SU-DHL-6 (cell line): Measurements from ENCODE around the gene DCTPP1.

Experiments used
- H2AFZ ChIP-seq: fragments of 200-600 bp; sonication (generic); 2 replicates; pipeline ENCODE4 v1.6.1; 2014; ENCODE audit warnings: low read depth, mild to moderate bottlenecking, moderate library complexity, mixed read lengths, antibody characterized with exemption, low read length; ENCODE audit not compliant: severe bottlenecking
- H3F3A ChIP-seq: fragments of 200-600 bp; shearing (Covaris generic); 2 replicates; pipeline ENCODE4 v1.6.0; 2016; ENCODE audit warnings: antibody characterized with exemption, mild to moderate bottlenecking; ENCODE audit not compliant: insufficient read depth
- H3K27ac ChIP-seq: fragments of 200-600 bp; sonication (generic); 2 replicates; pipeline ENCODE4 v1.5.1; 2016; ENCODE audit warnings: low read depth, mild to moderate bottlenecking, low read length, moderate library complexity, mixed read lengths
- H3K27me3 ChIP-seq: fragments of 200-600 bp; sonication (generic), shearing (Covaris generic); 2 replicates; pipeline ENCODE4 v1.6.0; 2014; ENCODE audit warnings: mild to moderate bottlenecking, low read length
- H3K36me3 ChIP-seq: fragments of 200-600 bp; sonication (generic); 2 replicates; pipeline ENCODE4 v1.6.1; 2014; ENCODE audit warnings: mild to moderate bottlenecking, low read length, mixed read lengths
- H3K4me2 ChIP-seq: fragments of 300-600, 200-600 bp; shearing (Covaris generic), sonication (generic); 2 replicates; pipeline ENCODE4 v1.6.0; 2014; ENCODE audit warnings: low read length, low read depth, mild to moderate bottlenecking; ENCODE audit not compliant: poor library complexity, severe bottlenecking
- H3K4me3 ChIP-seq: fragments of 200-600 bp; sonication (generic); 2 replicates; pipeline ENCODE4 v1.5.1; 2014; ENCODE audit warnings: antibody characterized with exemption, low read length, mild to moderate bottlenecking, mixed read lengths; ENCODE audit not compliant: insufficient read depth, poor library complexity, severe bottlenecking
- H3K79me2 ChIP-seq: fragments of 200-600 bp; sonication (generic); 2 replicates; pipeline ENCODE4 v1.6.1; 2014; ENCODE audit warnings: mild to moderate bottlenecking, low read length, moderate library complexity; ENCODE audit not compliant: insufficient read depth
- H3K9ac ChIP-seq: fragments of 200-600 bp; sonication (generic); 2 replicates; pipeline ENCODE4 v1.7.0; 2014; ENCODE audit warnings: mild to moderate bottlenecking, low read length
- H3K9me2 ChIP-seq: fragments of 200-600 bp; sonication (generic); replicated peaks from 2 replicates; pipeline ENCODE4 v1.6.1; 2014; ENCODE audit warnings: low read length; ENCODE audit not compliant: insufficient read depth
- H3K9me3 ChIP-seq: fragments of 200-600 bp; sonication (generic); 2 replicates; pipeline ENCODE4 v1.6.1; 2014; ENCODE audit warnings: low read length, mixed read lengths; ENCODE audit not compliant: insufficient read depth
- H4K20me1 ChIP-seq: fragments of 200-600 bp; sonication (generic); 2 replicates; pipeline ENCODE4 v1.6.1; 2014; ENCODE audit warnings: low read depth, mild to moderate bottlenecking, antibody characterized with exemption, low read length, moderate library complexity, mixed read lengths
- CTCF ChIP-seq: fragments of 200-600 bp; sonication (generic); IDR thresholded peaks from one replicate; pipeline ENCODE4 v1.5.1; 2017; ENCODE audit warnings: antibody characterized with exemption, mild to moderate bottlenecking, low read length, moderate library complexity; ENCODE audit not compliant: insufficient read depth, poor library complexity, severe bottlenecking
- EZH2phosphoT487 ChIP-seq: fragments of 200-600 bp; sonication (generic), shearing (Covaris generic); conservative IDR thresholded peaks from 2 replicates; pipeline ENCODE4 v1.6.1; 2018; ENCODE audit warnings: mild to moderate bottlenecking, antibody characterized with exemption, low read length, moderate library complexity, mixed read lengths

DCTPP1 gene

GRCh38 chr16:30395155-30395991 is 34.5 kb downstream of the DCTPP1 start, which contains the start of gene ZNF48:
Gene ZNF48, plus strand, starts transcription at chr16:30395420. Its CDS starts 375 bp downstream, at chr16:30395795.
- Histone ChIP-seq H3F3A (peaks cover 5% of the 10 kb centered on the region; the same call in 1 of the 2 replicates), H3K9ac (peak within 1 kb of the TSS; percentile 70), H3K27ac (peak within 1 kb of the TSS; percentile 27; the same call in 1 of the 2 replicates), H3K9me3 (no peaks in the 10 kb centered on the region), H3K27me3 (no peaks in the 10 kb centered on the region), H4K20me1 (no peaks in the 10 kb centered on the region), H3K4me2 (peak within 1 kb of the TSS; percentile 82), H3K9me2 (no peaks in the 10 kb centered on the region), H2AFZ (peak within 1 kb of the TSS; percentile 87), H3K4me3 (peak within 1 kb of the TSS; percentile 74), H3K79me2 (peaks cover 13% of the 10 kb centered on the region; the same call in 1 of the 2 replicates), H3K36me3 (no peaks in the 10 kb centered on the region)
- TF ChIP-seq EZH2phosphoT487 = no peak
- no peak for TF ChIP-seq CTCF

- H3K79me2 ChIP-seq = peaks cover 13% of the 10 kb centered on the region; the same call in 1 of the 2 replicates
- peak overlapping the region; percentile 82 for H3K4me2 ChIP-seq
- H3F3A ChIP-seq = peaks cover 10% of the 10 kb centered on the region; the same call in 1 of the 2 replicates
- H3K36me3 ChIP-seq = no peaks in the 10 kb centered on the region
- no peaks in the 10 kb centered on the region for H3K9me3 ChIP-seq
- peak overlapping the region; percentile 74 for H3K4me3 ChIP-seq
- H2AFZ ChIP-seq = peak overlapping the region; percentile 87
- peak overlapping the region; percentile 70 for H3K9ac ChIP-seq
- H3K27me3 ChIP-seq = no peaks in the 10 kb centered on the region
- peak overlapping the region; percentile 27; the same call in 1 of the 2 replicates for H3K27ac ChIP-seq
- no peak for TF ChIP-seq EZH2phosphoT487
- TF ChIP-seq CTCF = no peak
- H3K9me2 ChIP-seq = no peaks in the 10 kb centered on the region
- no peaks in the 10 kb centered on the region for H4K20me1 ChIP-seq
Observed at GRCh38 chr16:30394592-30395154, 35.2 kb downstream of the DCTPP1 start.

- Histone ChIP-seq H3K9ac (no peak overlapping the region), H3K4me3 (no peak overlapping the region), H3K36me3 (no peaks in the 10 kb centered on the region)
Observed at GRCh38 chr16:30383521-30383920, 46.3 kb downstream of the DCTPP1 start.

More at GRCh38 chr16:30383521-30383920, 46.3 kb downstream of the DCTPP1 start:
- Histone ChIP-seq H3K79me2 (peaks cover 13% of the 10 kb centered on the region), H3K27ac (no peak overlapping the region), H3K9me3 (no peaks in the 10 kb centered on the region), H4K20me1 (no peaks in the 10 kb centered on the region), H3K4me2 (no peak overlapping the region), H2AFZ (no peak overlapping the region), H3K27me3 (no peaks in the 10 kb centered on the region), H3K9me2 (no peaks in the 10 kb centered on the region), H3F3A (peaks cover 13% of the 10 kb centered on the region)
- TF ChIP-seq CTCF (no peak), EZH2phosphoT487 (no peak)
